Measurements from ENCODE around the gene YBX1. TPM values are rescaled to one million over a fixed set of nuclear protein-coding genes. Genes with fewer than 3 reads are reported as not detected.
A peak's percentile ranks its signal among the peaks of the same experiment; 100 is the strongest.

Gene YBX1
- total and polyA plus RNA-seq, 2 of the 13 experiments (the other 11 are each of a cell fraction or from before 2014, with no cell fraction given), result 339 to 628 TPM

- TF ChIP-seq ZNF691 (CRISPR knock-in tag; IDR thresholded peaks at IDR 0.05; ENCODE audit: borderline replicate concordance, low read depth), result peak; percentile 20; the same call in 1 of the 2 replicates
- TF ChIP-seq ZNF564 (CRISPR knock-in tag; IDR thresholded peaks at IDR 0.05), result 0 out of 2 replicates have a peak, but pooled peaks have one; percentile 34
- TF ChIP-seq ZMYM4 (CRISPR knock-in tag; IDR thresholded peaks at IDR 0.05), result 0 out of 2 replicates have a peak, but pooled peaks have one; percentile 23
- TF ChIP-seq CC2D1A (CRISPR knock-in tag; IDR thresholded peaks at IDR 0.05), result no peak
- no peak for TF ChIP-seq EZH2 (conservative IDR thresholded peaks at IDR 0.05; ENCODE audit: low read depth, low read length)
- peak; percentile 53; the same call in 1 of the 2 replicates for TF ChIP-seq HOXA3 (CRISPR knock-in tag; IDR thresholded peaks at IDR 0.05)
- no peak for TF ChIP-seq MAF1 (CRISPR knock-in tag; IDR thresholded peaks at IDR 0.05; ENCODE audit: borderline replicate concordance)
- peak; percentile 62; the same call in 1 of the 2 replicates for TF ChIP-seq ZNF800 (CRISPR knock-in tag; IDR thresholded peaks at IDR 0.05)
- TF ChIP-seq RORA (CRISPR knock-in tag; IDR thresholded peaks at IDR 0.05), result no peak
- TF ChIP-seq ZBTB38 (CRISPR knock-in tag; IDR thresholded peaks at IDR 0.05), result peak; percentile 49; the same call in 1 of the 2 replicates
- no peak for TF ChIP-seq FIP1L1 (IDR thresholded peaks at IDR 0.05; ENCODE audit: borderline replicate concordance, insufficient read depth, low read depth, low read length)
- TF ChIP-seq ZNF574 (CRISPR knock-in tag; IDR thresholded peaks at IDR 0.05), result peak; percentile 71; the same call in 1 of the 2 replicates
- TF ChIP-seq PHF8 (CRISPR knock-in tag; IDR thresholded peaks at IDR 0.05), result peak; percentile 37; the same call in 1 of the 2 replicates
- TF ChIP-seq YEATS2 (CRISPR knock-in tag; IDR thresholded peaks at IDR 0.05; ENCODE audit: borderline replicate concordance), result 0 out of 2 replicates have a peak, but pooled peaks have one; percentile 25
- peak; percentile 90 for TF ChIP-seq SAP130 (CRISPR knock-in tag; IDR thresholded peaks at IDR 0.05; ENCODE audit: low read depth)
- no peak for TF ChIP-seq MATR3 (CRISPR knock-in tag; IDR thresholded peaks at IDR 0.05)
- TF ChIP-seq CBFB (CRISPR knock-in tag; IDR thresholded peaks at IDR 0.05), result peak; percentile 33; the same call in 1 of the 2 replicates
- TF ChIP-seq YEATS4 (CRISPR knock-in tag; IDR thresholded peaks at IDR 0.05; ENCODE audit: borderline replicate concordance), result peak; percentile 84
- TF ChIP-seq TCF12 (IDR thresholded peaks at IDR 0.05), result no peak
- peak; percentile 22; the same call in 1 of the 2 replicates for TF ChIP-seq TCF12 (CRISPR knock-in tag; IDR thresholded peaks at IDR 0.05)
- TF ChIP-seq HIVEP1 (CRISPR knock-in tag; IDR thresholded peaks at IDR 0.05), result peak; percentile 57; the same call in 1 of the 2 replicates
- no peak for TF ChIP-seq WIZ (CRISPR knock-in tag; IDR thresholded peaks at IDR 0.05)
- 0 out of 2 replicates have a peak, but pooled peaks have one; percentile 41 for TF ChIP-seq ZNF589 (CRISPR knock-in tag; conservative IDR thresholded peaks at IDR 0.05)
- TF ChIP-seq KLF6 (CRISPR knock-in tag; IDR thresholded peaks at IDR 0.05), result peak; percentile 87
- TF ChIP-seq ZNF33B (CRISPR knock-in tag; IDR thresholded peaks at IDR 0.05), result 0 out of 2 replicates have a peak, but pooled peaks have one; percentile 44
These were observed 717 bp downstream of the YBX1 start (continued) for GRCh38 chr1:42682739-42683531.

All from HepG2 (cell line).